AG20443 (cell line): ENCODE measurements around the gene TECR.
"Not testable (repeated sequence)": the region's sequence is repeated elsewhere in the genome, so short reads cannot be mapped to it uniquely, and the experiment has no call there.

Experiments used
- DNase-seq: peaks from one replicate; pipeline ENCODE4 v3.0.0; 2012; ENCODE audit warnings: low spot score, mixed read lengths

The TECR gene

DNA sequence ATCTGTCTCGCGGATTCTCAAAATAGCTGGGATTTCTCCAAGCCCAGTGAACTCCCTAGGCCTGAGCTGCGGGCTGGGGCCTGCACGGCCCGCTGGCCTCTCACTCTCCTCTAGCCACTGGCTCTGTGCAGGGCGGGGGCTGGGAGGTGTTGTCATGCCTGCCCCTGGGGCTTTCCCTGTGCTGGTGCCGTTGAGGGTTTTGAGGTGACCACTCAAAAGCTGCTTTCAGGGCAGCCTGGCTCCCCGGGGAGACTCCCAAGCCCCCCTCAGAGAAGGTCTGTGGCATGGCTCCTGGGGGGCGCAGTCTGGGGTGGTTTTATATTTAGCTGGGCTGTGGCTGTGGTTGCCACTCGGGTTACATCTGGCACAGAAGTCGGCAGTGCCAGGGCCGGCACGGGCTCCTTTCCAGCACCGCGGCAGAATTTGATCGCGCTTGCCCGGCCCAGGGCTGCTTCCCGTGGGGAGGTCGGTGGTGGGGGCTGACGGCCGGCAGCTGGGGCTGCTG is 32.5 kb downstream of the TECR start:
- no peak for DNase-seq

DNA sequence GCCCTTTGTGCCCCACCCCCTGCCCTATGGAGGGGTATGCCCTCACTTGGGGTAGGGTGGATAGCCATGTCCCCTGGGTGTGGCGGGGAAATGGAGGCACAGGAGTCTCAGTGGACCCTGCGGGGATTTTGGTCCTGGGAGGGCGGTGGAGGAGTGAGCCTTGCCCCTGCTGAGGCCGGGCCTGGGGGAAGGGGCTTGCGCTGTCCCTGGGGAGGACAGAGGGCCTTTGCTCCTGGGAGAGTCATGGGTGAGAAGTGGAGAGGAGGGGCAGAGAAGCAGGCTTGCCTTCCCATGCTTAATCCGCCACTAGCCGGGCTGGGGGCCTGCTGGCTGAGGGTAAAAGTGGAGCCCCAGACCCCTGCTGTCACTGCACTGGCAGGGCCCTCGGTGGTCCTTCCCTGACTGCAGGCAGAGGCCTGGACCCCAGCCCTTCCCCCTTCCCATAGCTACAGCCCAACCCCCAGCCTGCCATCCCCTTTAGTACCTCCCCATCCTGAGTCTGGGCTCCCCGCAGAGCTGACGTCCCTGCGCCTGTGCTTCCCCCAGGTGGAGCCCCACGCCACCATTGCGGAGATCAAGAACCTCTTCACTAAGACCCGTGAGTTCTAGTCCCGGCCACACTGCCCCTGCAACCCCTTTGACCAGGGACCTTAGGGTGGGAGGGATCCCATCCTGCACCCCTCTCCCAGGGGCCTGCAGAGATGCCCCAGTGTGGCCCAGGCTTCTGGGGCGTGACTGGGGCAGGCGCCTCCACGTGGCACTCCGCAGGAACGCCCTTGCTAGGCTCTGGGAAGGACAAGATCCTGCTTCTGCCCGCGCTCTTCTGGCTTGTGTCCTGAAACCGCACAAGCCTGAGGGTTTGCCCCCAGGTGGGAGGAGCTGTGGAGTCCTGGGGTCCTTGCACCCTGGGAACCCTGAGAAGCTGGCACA is 33.5 kb downstream of the TECR start:
- no peak for DNase-seq

DNA sequence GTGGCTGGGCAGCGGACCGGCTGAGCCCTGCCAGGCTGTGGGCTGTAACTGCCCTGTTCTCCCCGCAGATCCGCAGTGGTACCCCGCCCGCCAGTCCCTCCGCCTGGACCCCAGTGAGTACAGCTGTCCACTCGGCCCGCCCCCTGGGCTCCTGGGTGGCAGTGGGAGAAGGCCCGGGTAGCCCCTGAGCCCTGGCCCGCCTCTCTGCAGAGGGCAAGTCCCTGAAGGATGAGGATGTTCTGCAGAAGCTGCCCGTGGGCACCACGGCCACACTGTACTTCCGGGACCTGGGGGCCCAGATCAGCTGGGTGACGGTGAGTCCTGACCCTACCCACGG is 34.2 kb downstream of the TECR start:
- DNase-seq = no peak

DNA sequence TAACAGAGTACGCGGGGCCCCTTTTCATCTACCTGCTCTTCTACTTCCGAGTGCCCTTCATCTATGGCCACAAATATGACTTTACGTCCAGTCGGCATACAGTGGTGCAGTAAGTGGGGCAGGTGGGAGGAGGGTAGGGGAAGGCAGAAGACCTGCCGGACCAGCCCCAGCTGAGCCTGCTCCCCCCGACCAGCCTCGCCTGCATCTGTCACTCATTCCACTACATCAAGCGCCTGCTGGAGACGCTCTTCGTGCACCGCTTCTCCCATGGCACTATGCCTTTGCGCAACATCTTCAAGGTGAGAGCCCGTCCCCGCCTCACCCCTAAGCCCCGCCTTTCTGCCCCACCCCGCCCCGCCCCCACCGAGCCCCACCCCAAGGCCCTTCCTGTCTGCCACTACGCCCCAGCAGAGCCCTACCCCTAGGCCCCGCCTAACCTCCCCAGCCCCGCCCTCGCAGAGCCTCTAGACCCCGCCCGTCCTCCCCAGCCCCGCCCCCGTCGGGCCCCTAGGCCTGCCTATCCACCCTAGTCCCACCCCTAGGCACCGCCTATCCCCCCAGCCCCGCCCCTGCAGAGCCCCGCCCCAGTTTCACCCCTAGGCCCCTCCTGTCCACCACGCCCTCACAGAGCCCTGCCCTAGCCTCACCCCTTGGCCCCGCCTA is 34.7 kb downstream of the TECR start:
- peak; percentile 66 for DNase-seq

GRCh38 chr19:14564652-14565297 is 35.4 kb downstream of the TECR start:
- DNase-seq = peak; percentile 0

- peak; percentile 7 for DNase-seq
These were observed 35.9 kb downstream of the TECR start for GRCh38 chr19:14565298-14565679.

DNA sequence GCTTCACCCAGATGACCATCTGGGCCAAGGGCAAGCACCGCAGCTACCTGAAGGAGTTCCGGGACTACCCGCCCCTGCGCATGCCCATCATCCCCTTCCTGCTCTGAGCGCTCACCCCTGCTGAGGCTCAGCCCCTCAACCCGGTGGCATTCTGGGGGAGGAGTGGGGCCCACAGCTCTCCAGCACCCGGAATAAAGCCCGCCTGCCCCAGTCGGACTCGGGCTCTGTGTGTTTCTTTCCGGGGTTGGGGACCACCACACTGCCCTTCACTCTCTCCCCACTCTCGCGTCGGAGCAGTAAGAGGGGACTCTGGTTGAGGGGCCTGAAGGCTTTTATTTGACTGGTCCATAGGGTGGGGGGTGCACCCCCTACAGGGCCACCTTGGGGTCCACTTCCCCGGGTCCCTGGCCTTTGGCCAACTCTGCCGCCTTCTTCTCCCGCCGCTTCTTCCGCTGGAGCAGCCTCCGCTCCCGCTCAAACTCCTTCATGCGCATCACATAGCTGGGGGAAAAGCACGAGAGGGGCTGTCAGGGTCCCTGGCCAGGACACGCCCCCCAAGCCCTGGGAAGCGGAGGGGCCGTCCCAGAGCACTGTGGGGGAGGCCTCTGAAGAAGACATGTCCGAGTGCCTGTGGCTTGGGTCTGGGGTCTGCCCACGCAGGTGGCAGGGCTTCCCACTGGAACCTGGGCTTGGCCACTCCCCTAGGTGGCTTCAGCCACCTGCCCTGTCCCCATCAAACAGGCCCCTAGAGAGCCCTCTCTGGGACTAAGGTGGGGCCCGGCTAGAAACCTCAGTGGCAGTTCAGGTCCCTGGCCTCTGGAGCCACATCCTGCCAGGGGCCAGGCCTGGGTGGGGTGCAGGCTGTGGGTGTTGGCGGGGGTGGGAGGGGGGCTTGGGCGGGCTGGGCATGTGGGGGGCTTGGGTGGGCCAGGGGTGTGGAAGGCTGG is 36.6 kb downstream of the TECR start:
- peak; percentile 3 for DNase-seq

DNA sequence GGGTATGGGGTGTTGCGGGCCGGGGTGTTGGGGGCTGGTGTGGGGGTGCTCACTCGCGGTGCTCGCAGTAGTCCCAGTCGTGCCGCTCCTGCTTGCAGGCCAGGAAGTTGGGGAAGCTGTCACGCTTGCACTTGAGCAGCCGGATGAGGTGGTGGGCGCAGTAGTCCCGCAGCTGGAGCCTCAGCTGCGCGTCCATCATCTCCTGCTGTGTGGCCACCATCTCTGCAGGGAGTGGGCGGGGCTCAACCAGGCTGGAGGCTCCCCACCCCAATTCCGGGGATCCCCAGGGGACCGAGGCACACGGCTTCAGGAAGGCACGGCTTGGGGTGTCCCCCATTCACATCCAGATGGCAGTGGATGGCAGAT is 37.3 kb downstream of the TECR start:
- peak; percentile 2 for DNase-seq

DNA sequence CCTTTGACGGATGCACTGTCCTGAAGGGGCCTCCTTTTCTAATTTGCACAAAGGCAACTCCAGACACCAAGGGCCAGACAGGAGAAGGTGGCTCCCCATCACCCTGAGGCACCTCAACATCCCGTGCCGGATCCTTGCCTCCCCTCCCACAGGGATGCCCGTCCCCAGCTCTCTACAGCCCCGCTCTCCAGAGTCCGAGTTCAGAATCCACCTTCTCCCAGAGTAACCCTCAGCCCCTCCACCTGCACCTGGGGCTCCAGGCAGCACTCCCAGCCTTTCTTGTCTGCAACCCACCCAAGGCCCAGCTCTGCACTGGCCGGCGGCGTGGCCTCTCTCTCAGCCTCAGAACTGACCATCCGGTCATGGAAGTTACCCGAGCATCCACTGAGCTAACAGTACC is 37.7 kb downstream of the TECR start:
- DNase-seq = no peak

DNA sequence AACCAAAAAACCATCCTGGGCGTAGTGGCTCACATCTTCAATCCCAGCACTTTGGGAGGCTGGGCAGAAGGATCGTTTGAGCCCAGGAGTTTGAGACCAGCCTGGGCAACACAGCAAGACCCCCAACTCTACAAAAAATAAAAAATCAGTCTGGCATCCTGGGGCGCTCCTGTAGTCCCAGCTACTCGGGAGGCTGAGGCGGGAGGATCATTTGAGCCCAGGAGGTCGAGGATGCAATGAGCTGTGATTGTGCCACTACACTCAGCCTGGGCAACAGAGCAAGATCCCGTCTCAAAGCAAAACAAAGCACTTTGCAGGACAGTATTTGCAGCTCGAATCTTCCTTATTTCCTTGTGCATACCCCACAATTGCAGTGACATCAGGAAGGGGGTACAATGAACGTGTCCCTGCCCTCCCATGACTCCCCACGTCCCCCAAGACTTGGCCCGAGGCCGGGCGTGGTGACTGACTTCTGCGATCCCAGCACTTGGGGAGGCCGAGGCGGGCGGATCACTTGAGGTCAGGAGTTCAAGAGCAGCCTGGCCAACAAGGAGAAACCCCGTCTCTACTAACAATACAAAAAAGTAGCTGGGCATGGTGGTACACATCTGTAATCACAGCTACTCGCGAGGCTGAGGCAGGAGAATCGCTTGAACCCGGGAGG is 41.6 kb downstream of the TECR start:
- no peak for DNase-seq

DNA sequence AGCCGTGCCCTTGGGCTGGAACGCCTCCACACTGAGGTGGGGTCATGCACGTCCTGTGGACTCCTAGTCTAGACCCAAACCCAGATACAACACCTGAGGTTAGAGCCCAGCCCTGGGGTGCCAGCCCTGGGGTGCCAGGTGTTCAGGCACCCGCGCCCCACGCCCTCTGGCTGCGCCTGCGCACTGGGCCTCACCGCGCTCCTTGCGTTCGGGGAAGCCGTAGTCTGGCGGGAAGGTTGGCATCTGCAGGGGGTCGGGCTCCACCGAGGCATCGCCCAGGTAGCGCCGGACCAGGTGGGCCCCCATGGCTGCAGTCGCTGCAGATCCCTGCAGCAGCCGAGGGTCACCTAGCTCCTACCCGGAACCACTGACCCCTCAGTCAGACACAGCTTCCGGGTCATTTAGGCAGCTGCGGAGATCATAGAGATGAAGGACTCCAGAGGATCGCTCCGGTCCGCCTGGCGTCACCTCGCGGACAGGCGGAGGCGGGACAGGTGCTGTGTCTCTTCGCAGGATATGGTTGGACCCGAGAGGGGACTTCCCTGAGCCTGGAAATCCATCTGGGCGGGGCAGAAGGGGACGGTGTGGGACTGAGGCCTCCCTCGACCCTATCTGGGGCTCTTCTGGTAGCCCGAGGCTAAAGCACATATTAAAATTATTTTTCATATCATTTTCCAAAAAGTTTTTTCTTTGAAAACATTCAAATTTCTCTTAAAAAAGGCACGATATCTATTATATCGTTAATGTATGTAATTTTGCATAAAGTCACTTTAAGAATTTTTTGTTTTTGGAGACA is 42.5 kb downstream of the TECR start, which contains the start of gene NDUFB7:
NDUFB7 (minus strand) TSS at position 372 of the 796 bp plus-strand sequence; CDS start at position 306, 66 bp downstream.
- DNase-seq = peak; percentile 95

DNA sequence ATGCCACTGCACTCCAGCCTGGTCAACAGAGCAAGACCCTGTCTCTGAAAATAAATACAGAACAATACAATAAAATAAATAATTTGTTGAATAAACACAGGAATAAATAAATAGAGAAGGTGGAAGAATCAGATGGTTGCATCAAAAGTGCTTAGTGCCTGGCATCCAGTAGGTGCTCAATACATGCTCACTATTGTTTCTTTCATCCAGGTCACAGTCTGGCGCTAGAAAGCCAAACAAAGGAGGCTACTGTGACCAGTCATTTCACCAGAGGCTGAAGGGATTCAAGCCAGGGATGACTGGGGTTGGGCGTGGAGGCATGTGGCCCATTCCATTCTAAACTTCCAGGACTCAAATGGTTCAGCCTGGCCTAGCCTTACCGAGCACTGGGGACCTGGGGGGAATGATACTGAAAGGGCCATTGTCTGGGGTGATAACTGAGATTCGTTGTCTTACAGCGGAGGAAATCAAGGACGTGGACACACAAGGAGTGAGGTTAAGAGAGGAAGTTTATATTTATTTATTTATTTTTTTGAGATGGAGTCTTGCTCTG is 46.1 kb downstream of the TECR start:
- DNase-seq = no peak

- DNase-seq = no peak
These were observed 47.0 kb downstream of the TECR start for GRCh38 chr19:14576363-14576762.

GRCh38 chr19:14577264-14577663 is 47.9 kb downstream of the TECR start:
- no peak for DNase-seq

GRCh38 chr19:14577885-14578427 is 48.6 kb downstream of the TECR start:
- no peak for DNase-seq

GRCh38 chr19:14580623-14581237 is 51.3 kb downstream of the TECR start:
- no peak for DNase-seq

GRCh38 chr19:14582894-14583340 is 53.5 kb downstream of the TECR start, which contains the start of gene CLEC17A:
CLEC17A (plus strand) TSS chr19:14583084; CDS start chr19:14583161, 77 bp downstream.
- no peak for DNase-seq

- not testable (repeated sequence) for DNase-seq
These were observed 55.0 kb downstream of the TECR start for GRCh38 chr19:14584372-14584771.

DNA sequence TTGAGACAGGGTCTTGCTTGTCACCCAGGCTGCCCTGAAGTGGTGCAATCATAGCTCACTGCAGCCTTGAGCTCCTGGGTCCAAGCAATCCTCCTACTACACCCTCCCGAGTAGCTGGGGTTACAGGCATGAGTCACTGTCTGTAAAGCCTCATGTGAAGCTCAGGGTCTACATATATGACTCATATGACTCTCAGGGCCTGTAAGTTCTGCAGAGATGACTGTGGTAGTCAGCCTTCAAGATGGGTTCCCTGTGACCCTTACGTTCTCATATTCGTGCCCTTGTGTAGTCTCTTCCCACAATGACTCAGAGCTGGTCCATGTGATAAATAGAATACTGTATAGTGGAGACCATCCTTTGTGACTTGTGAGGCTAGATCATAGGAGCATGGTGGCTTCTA is 55.8 kb downstream of the TECR start:
- not testable (repeated sequence) for DNase-seq
